Mononuclear cell (primary cell): ENCODE measurements around the gene GRM6. TPM values are rescaled to one million over a fixed set of nuclear protein-coding genes. Genes with fewer than 3 reads are reported as not detected.

ENCODE experiments used
- total RNA-seq: library from RNA; depleted of rRNA; stranded (reverse); fragments of >200 nt; gene quantifications from one replicate; pipeline ENCODE4 v1.2.3, GENCODE V29; 2012

The GRM6 gene
- total RNA-seq, 1 donor: not detected

Other genes with a start within 250 kb of the GRM6 start
- gene ZNF354B, start 135.4 kb downstream of the GRM6 start, total RNA-seq: 5.7 TPM
- 0.73 TPM for gene ZFP2, start 99.4 kb downstream of the GRM6 start, total RNA-seq
- not detected for gene ZNF454, start 54.1 kb downstream of the GRM6 start, total RNA-seq
- gene ZNF879, start 28.5 kb upstream of the GRM6 start, total RNA-seq: 4.1 TPM
- 3.3 TPM for gene ZNF354C, start 65.1 kb upstream of the GRM6 start, total RNA-seq